ENCODE measurements around the gene EHD1. TPM values are rescaled to one million over a fixed set of nuclear protein-coding genes. Genes with fewer than 3 reads are reported as not detected.

EHD1 gene
- total and polyA plus RNA-seq, 9 donors, result 14.3 to 87.8 (median 33.5) TPM

GRCh38 chr11:64872790-64873488, 5.5 kb downstream of the EHD1 start:
- Histone ChIP-seq H3K4me1 (ENCODE audit: insufficient read depth) (peaks cover 26% of the 10 kb centered on the region), H3K4me3 (no peak overlapping the region), H3K27ac (no peak overlapping the region), H3K27me3 (no peaks in the 10 kb centered on the region), H3K36me3 (no peaks in the 10 kb centered on the region), H3K9me3 (no peaks in the 10 kb centered on the region)
- WGBS, 3 donors, result 84 to 88% (median 87%) methylated on average over 8 of the region's 8 CpGs
- intact Hi-C loops (cut with DNase I), result no loop called here
- no peak for DNase-seq
- no peak for TF ChIP-seq POLR2A (IDR thresholded peaks at IDR 0.05)
- TF ChIP-seq EP300 (IDR thresholded peaks at IDR 0.05), result no peak
- no peak for TF ChIP-seq CTCF (IDR thresholded peaks at IDR 0.05)

GRCh38 chr11:64871492-64871891, 6.9 kb downstream of the EHD1 start:
- intact Hi-C loops (cut with DNase I), result no loop called here
- Histone ChIP-seq H3K4me3 (no peak overlapping the region), H3K9me3 (no peaks in the 10 kb centered on the region), H3K36me3 (no peaks in the 10 kb centered on the region), H3K4me1 (ENCODE audit: insufficient read depth) (peaks cover 22% of the 10 kb centered on the region), H3K27ac (no peak overlapping the region), H3K27me3 (no peaks in the 10 kb centered on the region)
- WGBS, 3 donors, result 75 to 78% (median 78%) methylated on average over 3 of the region's 3 CpGs
- TF ChIP-seq CTCF (IDR thresholded peaks at IDR 0.05), result no peak
- TF ChIP-seq EP300 (IDR thresholded peaks at IDR 0.05), result no peak
- TF ChIP-seq POLR2A (IDR thresholded peaks at IDR 0.05), result no peak
- DNase-seq, result no peak

- H3K27ac ChIP-seq, result peak overlapping the region in 1 of 2 donors; percentile 8
- H3K4me3 ChIP-seq, result no peak overlapping the region
- H3K9me3 ChIP-seq, result no peaks in the 10 kb centered on the region
- DNase-seq, result no peak
- H3K4me1 ChIP-seq (ENCODE audit: insufficient read depth), result peaks cover 18% of the 10 kb centered on the region
- no peaks in the 10 kb centered on the region for H3K36me3 ChIP-seq
- no peaks in the 10 kb centered on the region for H3K27me3 ChIP-seq
- WGBS, 3 donors, result 63 to 78% (median 75%) methylated on average over 20 of the region's 20 CpGs
- TF ChIP-seq CTCF (IDR thresholded peaks at IDR 0.05) (no peak), EP300 (IDR thresholded peaks at IDR 0.05) (no peak), POLR2A (IDR thresholded peaks at IDR 0.05) (no peak)
- intact Hi-C loops (cut with DNase I), result no loop called here
Observed at GRCh38 chr11:64870893-64871466, 7.4 kb downstream of the EHD1 start.

GRCh38 chr11:64870176-64870892, 8.1 kb downstream of the EHD1 start:
- no peaks in the 10 kb centered on the region for H3K27me3 ChIP-seq
- peak overlapping the region; percentile 8 to 62 for H3K27ac ChIP-seq
- H3K4me1 ChIP-seq (ENCODE audit: insufficient read depth), result peaks cover 17% of the 10 kb centered on the region
- intact Hi-C loops (cut with DNase I), result no loop called here
- H3K9me3 ChIP-seq, result no peaks in the 10 kb centered on the region
- TF ChIP-seq POLR2A (IDR thresholded peaks at IDR 0.05) (no peak), CTCF (IDR thresholded peaks at IDR 0.05) (no peak), EP300 (IDR thresholded peaks at IDR 0.05) (no peak)
- WGBS, 3 donors, result 42 to 64% (median 47%) methylated on average over 19 of the region's 19 CpGs
- H3K36me3 ChIP-seq, result no peaks in the 10 kb centered on the region
- DNase-seq, result no peak
- H3K4me3 ChIP-seq, result no peak overlapping the region

Data from ovary (tissue), 9 donors.